ENCODE results near the gene USP19. TPM values are rescaled to one million over a fixed set of nuclear protein-coding genes. Genes with fewer than 3 reads are reported as not detected.

USP19 gene
- total RNA-seq, 4 donors from 2014 or later, result 72.3 to 113 (median 83.6) TPM

- TF ChIP-seq, protein P1, sequence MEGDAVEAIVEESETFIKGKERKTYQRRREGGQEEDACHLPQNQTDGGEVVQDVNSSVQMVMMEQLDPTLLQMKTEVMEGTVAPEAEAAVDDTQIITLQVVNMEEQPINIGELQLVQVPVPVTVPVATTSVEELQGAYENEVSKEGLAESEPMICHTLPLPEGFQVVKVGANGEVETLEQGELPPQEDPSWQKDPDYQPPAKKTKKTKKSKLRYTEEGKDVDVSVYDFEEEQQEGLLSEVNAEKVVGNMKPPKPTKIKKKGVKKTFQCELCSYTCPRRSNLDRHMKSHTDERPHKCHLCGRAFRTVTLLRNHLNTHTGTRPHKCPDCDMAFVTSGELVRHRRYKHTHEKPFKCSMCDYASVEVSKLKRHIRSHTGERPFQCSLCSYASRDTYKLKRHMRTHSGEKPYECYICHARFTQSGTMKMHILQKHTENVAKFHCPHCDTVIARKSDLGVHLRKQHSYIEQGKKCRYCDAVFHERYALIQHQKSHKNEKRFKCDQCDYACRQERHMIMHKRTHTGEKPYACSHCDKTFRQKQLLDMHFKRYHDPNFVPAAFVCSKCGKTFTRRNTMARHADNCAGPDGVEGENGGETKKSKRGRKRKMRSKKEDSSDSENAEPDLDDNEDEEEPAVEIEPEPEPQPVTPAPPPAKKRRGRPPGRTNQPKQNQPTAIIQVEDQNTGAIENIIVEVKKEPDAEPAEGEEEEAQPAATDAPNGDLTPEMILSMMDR (IDR thresholded peaks at IDR 0.05), result no peak
- TF ChIP-seq EP300 (IDR thresholded peaks at IDR 0.05), result no peak
- no peak for TF ChIP-seq POLR2A (IDR thresholded peaks at IDR 0.05)
- H3K4me1 ChIP-seq, result peaks cover 0 to under 1% (median 0%) of the 10 kb centered on the region in 4 donors
- H3K36me3 ChIP-seq, result no peaks in the 10 kb centered on the region
- WGBS, 2 donors, result 59 to 76% methylated on average over 3 of the region's 3 CpGs
- H3K27ac ChIP-seq, result no peak overlapping the region
- no peaks in the 10 kb centered on the region for H3K27me3 ChIP-seq
- no peak overlapping the region for H3K4me3 ChIP-seq
- no peak for DNase-seq (ENCODE audit: low spot score in 2 of 2)
- no peaks in the 10 kb centered on the region for H3K9me3 ChIP-seq
Measured at GRCh38 chr3:49140080-49140479, 19.5 kb upstream of the USP19 start.

DNA sequence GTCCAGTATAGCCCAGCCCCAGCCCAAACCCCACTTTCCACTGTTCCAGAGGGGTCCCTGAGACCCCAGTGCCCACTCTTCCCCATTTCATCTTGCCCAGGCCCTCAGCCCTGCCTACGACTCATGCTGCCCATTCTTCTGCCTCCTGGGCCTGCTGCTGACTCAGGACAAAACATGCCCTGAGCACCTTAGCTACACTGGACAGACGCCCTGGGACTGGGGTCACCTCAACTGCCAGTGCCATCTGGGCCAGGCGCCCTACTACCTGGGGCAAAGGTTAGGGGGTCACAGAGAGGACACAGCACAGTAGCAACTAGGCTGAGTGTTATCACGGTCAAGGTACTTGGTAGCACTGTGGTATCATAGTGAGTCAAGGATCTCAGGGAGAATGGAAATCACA, 14.9 kb upstream of the USP19 start:
- peaks cover 0 to 7% (median 0%) of the 10 kb centered on the region in 3 donors for H3K36me3 ChIP-seq
- peaks cover 0 to 32% (median 14%) of the 10 kb centered on the region in 4 donors for H3K4me1 ChIP-seq
- DNase-seq (ENCODE audit: low spot score in 2 of 2), result no peak
- no peak overlapping the region for H3K4me3 ChIP-seq
- H3K9me3 ChIP-seq, result no peaks in the 10 kb centered on the region
- TF ChIP-seq POLR2A (IDR thresholded peaks at IDR 0.05) (no peak), EP300 (IDR thresholded peaks at IDR 0.05) (no peak)
- TF ChIP-seq, protein P1 (IDR thresholded peaks at IDR 0.05), result no peak
- 69 to 72% methylated on average over 4 of the region's 4 CpGs for WGBS, 2 donors
- H3K27ac ChIP-seq, result no peak overlapping the region
- H3K27me3 ChIP-seq, result no peaks in the 10 kb centered on the region

- TF ChIP-seq EP300 (IDR thresholded peaks at IDR 0.05), result no peak
- TF ChIP-seq, protein P1 (IDR thresholded peaks at IDR 0.05), result no peak
- TF ChIP-seq POLR2A (IDR thresholded peaks at IDR 0.05), result no peak
- 27 to 34% methylated on average over 2 to 3 of the region's 3 CpGs for WGBS, 2 donors
- Histone ChIP-seq H3K36me3 (peaks cover 0 to 16% (median 0%) of the 10 kb centered on the region in 3 donors), H3K4me1 (peaks cover 0 to 40% (median 14%) of the 10 kb centered on the region in 4 donors), H3K4me3 (no peak overlapping the region), H3K27me3 (no peaks in the 10 kb centered on the region), H3K27ac (peak overlapping the region in 2 of 4 donors; percentile 91 to 95), H3K9me3 (no peaks in the 10 kb centered on the region)
- no peak for DNase-seq (ENCODE audit: low spot score in 2 of 2)
Measured at GRCh38 chr3:49134471-49135265, 14.0 kb upstream of the USP19 start.

GRCh38 chr3:49133226-49133951, 12.8 kb upstream of the USP19 start:
- peaks cover 0 to 45% (median 14%) of the 10 kb centered on the region in 4 donors for H3K4me1 ChIP-seq

More at GRCh38 chr3:49133226-49133951, 12.8 kb upstream of the USP19 start:
- H3K27me3 ChIP-seq, result no peaks in the 10 kb centered on the region
- DNase-seq (ENCODE audit: low spot score in 2 of 2), result peak; percentile 74 to 83
- peak overlapping the region; percentile 52 to 89 (median 65) for H3K4me3 ChIP-seq
- no peaks in the 10 kb centered on the region for H3K9me3 ChIP-seq
- TF ChIP-seq POLR2A (IDR thresholded peaks at IDR 0.05) (peak in 1 of 2 donors; percentile 20), EP300 (IDR thresholded peaks at IDR 0.05) (peak in 1 of 2 donors; percentile 68)
- TF ChIP-seq, protein P1 (IDR thresholded peaks at IDR 0.05), result peak in 1 of 5 experiments; percentile 29
- WGBS, 2 donors, result 4 to 5% methylated on average over 25 to 30 of the region's 30 CpGs
- H3K27ac ChIP-seq, result peak overlapping the region; percentile 64 to 95 (median 88)
- H3K36me3 ChIP-seq, result peaks cover 0 to 29% (median 0%) of the 10 kb centered on the region in 3 donors
